Ovary (tissue), 10 donors: ENCODE results near the gene CYP4X1. TPM values are rescaled to one million over a fixed set of nuclear protein-coding genes. Genes with fewer than 3 reads are reported as not detected.
"Not testable (repeated sequence)": the region's sequence is repeated elsewhere in the genome, so short reads cannot be mapped to it uniquely, and the experiment has no call there.

Experiments
- DNase-seq, 5 donors: peaks; one replicate each; pipeline ENCODE4 v3.0.0-alpha.2; 2019 to 2020
- H3K27ac ChIP-seq, 2 donors: fragments of 200-600 bp; one replicate each; pipeline versions ENCODE4 v1.5.1 to v1.8.0; 2019 to 2022
- H3K27me3 ChIP-seq: fragments of 200-600 bp; one replicate; pipeline ENCODE4 v1.8.0; 2022
- H3K36me3 ChIP-seq: fragments of 200-600 bp; sonication (generic); one replicate; pipeline ENCODE4 v1.5.1; 2019
- H3K4me1 ChIP-seq: one replicate; pipeline ENCODE4 v1.8.1; 2013; ENCODE audit warnings: mild to moderate bottlenecking, moderate library complexity; ENCODE audit not compliant: insufficient read depth
- H3K4me3 ChIP-seq: fragments of 200-600 bp; sonication (generic); one replicate; pipeline ENCODE4 v1.5.1; 2017
- H3K9me3 ChIP-seq, 2 donors: fragments of 200-600 bp in 1 of 2; sonication (generic) in 1 of 2; one replicate each; pipeline versions ENCODE4 v1.5.1 to v1.8.1; 2013 to 2019; ENCODE audit warnings: mild to moderate bottlenecking in 1 of 2, moderate library complexity in 1 of 2
- CTCF ChIP-seq, 3 donors: fragments of 450-650 bp in 2 of 3; fragments of 200-600 bp in 1 of 3; IDR thresholded peaks; one replicate each; pipeline versions ENCODE4 v1.5.1 to v1.8.0; 2016 to 2022; ENCODE audit warnings: antibody characterized with exemption in 3 of 3, mild to moderate bottlenecking in 1 of 3
- EP300 ChIP-seq: sonication (generic); formaldehyde crosslinking; IDR thresholded peaks from one replicate; pipeline ENCODE4 v1.6.1; 2017; ENCODE audit warnings: antibody characterized with exemption
- POLR2A ChIP-seq: fragments of 450-650 bp; IDR thresholded peaks from one replicate; pipeline ENCODE4 v1.6.1; 2017; ENCODE audit warnings: antibody characterized with exemption, mild to moderate bottlenecking, moderate library complexity
- WGBS, 3 donors: extraction: QIAGEN DNeasy Blood & Tissue Kit in 1 of 3; methylation state at CpG; one replicate each; pipeline versions ENCODE4 v1.1.5 to v1.1.7; 2013 to 2017; 5-methylcytosine and 5-hydroxymethylcytosine counted together
- intact Hi-C, 4 donors: fragments of 100-400 bp; cut with DNase I; formaldehyde crosslinking; loops; one replicate each; pipeline versions ENCODE4 v1.11.0 to v1.15.1; 2022 to 2023
- long read RNA-seq, 3 donors: library from polyadenylated mRNA in 2 of 3; unstranded in 2 of 3; transcript quantifications; one replicate each; pipeline ENCODE4 v2.0.0 and lab custom pipeline, GENCODE V29; 2021 to 2026
- polyA plus RNA-seq, 2 donors: library from polyadenylated mRNA; stranded (reverse); fragments of 200-250 nt in 1 of 2; fragments of 350-450 nt in 1 of 2; fragmentation: Illumina TruSeq in 1 of 2; extraction: RNeasy Lipid Tissue Mini Kit (QIAGEN cat#74804) in 1 of 2; gene quantifications; one replicate each; pipeline ENCODE4 v1.2.3, GENCODE V29; 2013 to 2014
- total RNA-seq, 7 donors: library from RNA; depleted of rRNA in 2 of 7; stranded (reverse); fragments of >200 nt in 2 of 7; fragmentation: NEBNext Ultra II Directional in 3 of 7; extraction: Animal tissue kit (Norgen Biotek cat#: 25700) in 3 of 7; gene quantifications; one replicate each; pipeline versions ENCODE4 v1.1.0 to v1.2.4, GENCODE V29; 2016 to 2023
- donor health status: DM: no; HTN: no; CAD: no; lungs with moderate emphysema.
- donor health status: DM: no; HTN: no; CAD: no.
- donor health status: Bipolar disorder and iron deficiency.
- donor health status: DM: yes; HTN: yes; CAD: no.
- donor health status: DM: no; HTN: no; CAD: no.
- donor health status: DM: yes; HTN: yes; CAD: no.

CYP4X1 gene
- total RNA-seq (10 to 100 TPM in 1 of 7 donors, 1 to 10 TPM in 2, under 1 TPM in 4; 0.18 to 12.3 (median 0.77) TPM), polyA plus RNA-seq (1 to 10 TPM in 1 of 2 donors, under 1 TPM in 1; 0.97 to 6.8 TPM)
- long read RNA-seq, donor 1, partial matches to known transcripts, result 0 of 1 reads
- long read RNA-seq, donor 1, other reads (novel, unspliced or antisense), result 1 of 1 reads
- long read RNA-seq, donor 2, partial matches to known transcripts, result 0 of 1 reads
- long read RNA-seq, donor 2, other reads (novel, unspliced or antisense), result 0 of 1 reads
- long read RNA-seq, donor 3, result 0 reads

- DNase-seq, result peak in 1 of 5 donors; percentile 12
- H3K4me1 ChIP-seq, result no peaks in the 10 kb centered on the region
- no peak within 1 kb of the TSS for H3K27ac ChIP-seq
- no peak for TF ChIP-seq EP300
- no peak for TF ChIP-seq POLR2A
- TF ChIP-seq CTCF (IDR thresholded peaks at IDR 0.05), result no peak
- no peaks in the 10 kb centered on the region for H3K9me3 ChIP-seq
- no peak within 1 kb of the TSS for H3K4me3 ChIP-seq
- no peaks in the 10 kb centered on the region for H3K27me3 ChIP-seq
- WGBS, 3 donors, result 1 to 2% (median 1%) methylated on average over 49 of the region's 49 CpGs
- no peaks in the 10 kb centered on the region for H3K36me3 ChIP-seq
- intact Hi-C loops, result no loop called here
Measured at GRCh38 chr1:47023268-47024140, at the start of gene CYP4X1. Gene CYP4X1 (plus strand): TSS chr1:47023669. CDS start chr1:47023818, 149 bp downstream.

- no peak overlapping the region for H3K4me3 ChIP-seq
- H3K27ac ChIP-seq, result no peak overlapping the region
- no peaks in the 10 kb centered on the region for H3K4me1 ChIP-seq
- no peaks in the 10 kb centered on the region for H3K36me3 ChIP-seq
- no peaks in the 10 kb centered on the region for H3K9me3 ChIP-seq
- intact Hi-C loops, result no loop called here
- H3K27me3 ChIP-seq, result no peaks in the 10 kb centered on the region
- WGBS, 3 donors, result 43 to 49% (median 44%) methylated on average over 6 to 7 of the region's 7 CpGs
- no peak for TF ChIP-seq POLR2A
- TF ChIP-seq CTCF (IDR thresholded peaks at IDR 0.05), result no peak
- no peak for TF ChIP-seq EP300
- no peak for DNase-seq
Measured at GRCh38 chr1:46983166-46983829, 40.2 kb upstream of the CYP4X1 start.

DNA sequence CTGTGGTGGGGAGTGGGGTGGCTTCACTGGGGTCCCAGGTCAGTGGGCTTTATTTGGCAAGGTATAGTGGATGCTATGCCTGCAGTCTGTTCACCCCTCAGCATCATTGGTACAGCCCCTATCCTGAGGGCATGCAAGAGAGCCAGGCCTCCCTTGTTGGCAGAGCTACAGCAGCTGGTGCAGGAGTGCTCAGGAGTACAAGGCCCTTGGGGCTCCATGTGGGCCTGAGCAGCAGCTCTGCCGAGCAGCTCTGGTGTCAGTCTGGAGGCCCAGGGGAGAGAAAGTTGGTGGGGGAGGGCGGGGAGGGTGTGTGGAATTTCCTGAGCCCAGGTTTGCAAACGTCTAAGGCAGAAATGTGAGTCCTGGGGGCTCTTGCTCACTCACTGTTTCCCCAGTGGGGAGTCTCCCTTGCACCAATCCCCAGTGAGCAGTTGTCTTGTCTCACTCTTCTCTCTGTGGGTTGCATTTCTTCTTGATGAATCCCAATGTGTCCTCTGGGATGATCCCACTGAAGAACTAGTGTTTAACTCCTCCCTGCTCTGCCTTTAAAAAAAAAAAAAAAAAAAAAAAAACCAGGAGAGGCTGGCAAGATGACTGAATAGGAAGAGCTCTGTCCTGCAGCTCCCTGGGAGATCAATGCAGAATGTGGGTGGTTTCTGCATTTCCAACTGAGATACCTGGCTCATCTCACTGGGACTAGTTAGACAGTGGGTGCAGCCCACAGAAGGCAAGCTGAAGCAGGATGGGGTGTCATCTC, 39.5 kb upstream of the CYP4X1 start:
- intact Hi-C loops, result no loop called here
- Histone ChIP-seq H3K36me3 (no peaks in the 10 kb centered on the region), H3K27ac (no peak overlapping the region), H3K4me3 (no peak overlapping the region), H3K9me3 (no peaks in the 10 kb centered on the region), H3K27me3 (no peaks in the 10 kb centered on the region), H3K4me1 (no peaks in the 10 kb centered on the region)
- no peak for DNase-seq
- 14 to 26% (median 16%) methylated on average over 3 of the region's 3 CpGs for WGBS, 3 donors
- TF ChIP-seq POLR2A (no peak), CTCF (IDR thresholded peaks at IDR 0.05) (no peak), EP300 (no peak)

GRCh38 chr1:46990541-46990940, 32.9 kb upstream of the CYP4X1 start:
- H3K9me3 ChIP-seq, H3K27ac ChIP-seq, H3K4me3 ChIP-seq, H3K4me1 ChIP-seq, DNase-seq, H3K27me3 ChIP-seq, H3K36me3 ChIP-seq, intact Hi-C loops: not testable (repeated sequence)
- WGBS, 3 donors, result 78 to 86% (median 79%) methylated on average over 2 of the region's 2 CpGs
